SKM-1 (cell line): ENCODE measurements around the gene GNAQ.
"Not testable (repeated sequence)": the region's sequence is repeated elsewhere in the genome, so short reads cannot be mapped to it uniquely, and the experiment has no call there.

Experiments
- DNase-seq: peaks from one replicate; lab custom pipeline; 2025; ENCODE audit not compliant: unreplicated experiment; lab: John Stamatoyannopoulos, UW

The GNAQ gene

GRCh38 chr9:78031444-78031892 lies at the start of gene GNAQ:
GNAQ (minus strand) TSS chr9:78031811; CDS start chr9:78031235, 576 bp downstream.
- DNase-seq = no peak

- DNase-seq = no peak
Measured at GRCh38 chr9:78074385-78075291, 43.0 kb upstream of the GNAQ start.

- no peak for DNase-seq
Measured at GRCh38 chr9:78073722-78074121, 42.1 kb upstream of the GNAQ start.

GRCh38 chr9:78072586-78073199 lies 41.1 kb upstream of the GNAQ start:
- DNase-seq = no peak

- DNase-seq = no peak
Measured at GRCh38 chr9:78070521-78070920, 38.9 kb upstream of the GNAQ start.

GRCh38 chr9:78064075-78064474 lies 32.5 kb upstream of the GNAQ start:
- DNase-seq = no peak

GRCh38 chr9:78062710-78063109 lies 31.1 kb upstream of the GNAQ start:
- no peak for DNase-seq

- not testable (repeated sequence) for DNase-seq
Measured at GRCh38 chr9:78054218-78054617, 22.6 kb upstream of the GNAQ start.

- DNase-seq = no peak
Measured at GRCh38 chr9:78053627-78054026, 22.0 kb upstream of the GNAQ start.

GRCh38 chr9:78050421-78050820 lies 18.8 kb upstream of the GNAQ start:
- no peak for DNase-seq

- no peak for DNase-seq
Measured at GRCh38 chr9:78049484-78049883, 17.9 kb upstream of the GNAQ start.

- no peak for DNase-seq
Measured at GRCh38 chr9:78047106-78047505, 15.5 kb upstream of the GNAQ start.

GRCh38 chr9:78046112-78046511 lies 14.5 kb upstream of the GNAQ start:
- DNase-seq = no peak

- DNase-seq = no peak
Measured at GRCh38 chr9:78044886-78045285, 13.3 kb upstream of the GNAQ start.

- DNase-seq = no peak
Measured at GRCh38 chr9:78044189-78044588, 12.6 kb upstream of the GNAQ start.

GRCh38 chr9:78041971-78042370 lies 10.4 kb upstream of the GNAQ start:
- DNase-seq = no peak

GRCh38 chr9:78040726-78041125 lies 9.1 kb upstream of the GNAQ start:
- no peak for DNase-seq

- no peak for DNase-seq
Measured at GRCh38 chr9:78038620-78039300, 7.1 kb upstream of the GNAQ start.

- no peak for DNase-seq
Measured at GRCh38 chr9:78035383-78035993, 3.9 kb upstream of the GNAQ start.

- DNase-seq = no peak
Measured at GRCh38 chr9:78033870-78034269, 2.3 kb upstream of the GNAQ start.

- no peak for DNase-seq
Measured at GRCh38 chr9:78032730-78033457, 1.3 kb upstream of the GNAQ start.
